Measurements from ENCODE around the gene EXOC6.

The EXOC6 gene

GRCh38 chr10:92848441-92849233 lies at the start of gene EXOC6:
TSS of gene EXOC6 (plus strand) at chr10:92848520. CDS start at chr10:92848534, 14 bp downstream.
- in situ Hi-C loops (cut with MboI; ENCODE audit: low sequenced_read_pairs), result no loop called here

- in situ Hi-C loops (cut with MboI; ENCODE audit: low sequenced_read_pairs), result no loop called here
Measured at GRCh38 chr10:92799568-92799967, 48.8 kb upstream of the EXOC6 start.

GRCh38 chr10:92800134-92800733 lies 48.1 kb upstream of the EXOC6 start:
- in situ Hi-C loops (cut with MboI; ENCODE audit: low sequenced_read_pairs), result no loop called here

GRCh38 chr10:92801978-92802872 lies 46.1 kb upstream of the EXOC6 start:
- in situ Hi-C loops (cut with MboI; ENCODE audit: low sequenced_read_pairs), result no loop called here

GRCh38 chr10:92809840-92810239 lies 38.5 kb upstream of the EXOC6 start:
- in situ Hi-C loops (cut with MboI; ENCODE audit: low sequenced_read_pairs), result no loop called here

GRCh38 chr10:92810934-92811532 lies 37.3 kb upstream of the EXOC6 start:
- in situ Hi-C loops (cut with MboI; ENCODE audit: low sequenced_read_pairs), result no loop called here

GRCh38 chr10:92811986-92812385 lies 36.3 kb upstream of the EXOC6 start:
- in situ Hi-C loops (cut with MboI; ENCODE audit: low sequenced_read_pairs), result no loop called here

GRCh38 chr10:92813979-92814378 lies 34.3 kb upstream of the EXOC6 start:
- in situ Hi-C loops (cut with MboI; ENCODE audit: low sequenced_read_pairs), result no loop called here

- in situ Hi-C loops (cut with MboI; ENCODE audit: low sequenced_read_pairs), result no loop called here
Measured at GRCh38 chr10:92814790-92815189, 33.5 kb upstream of the EXOC6 start.

GRCh38 chr10:92816091-92816531 lies 32.2 kb upstream of the EXOC6 start:
- in situ Hi-C loops (cut with MboI; ENCODE audit: low sequenced_read_pairs), result no loop called here

GRCh38 chr10:92822060-92822634 lies 26.2 kb upstream of the EXOC6 start:
- in situ Hi-C loops (cut with MboI; ENCODE audit: low sequenced_read_pairs), result no loop called here

- in situ Hi-C loops (cut with MboI; ENCODE audit: low sequenced_read_pairs), result no loop called here
Measured at GRCh38 chr10:92822964-92823363, 25.4 kb upstream of the EXOC6 start.

- in situ Hi-C loops (cut with MboI; ENCODE audit: low sequenced_read_pairs), result no loop called here
Measured at GRCh38 chr10:92826061-92826460, 22.3 kb upstream of the EXOC6 start.

- in situ Hi-C loops (cut with MboI; ENCODE audit: low sequenced_read_pairs), result no loop called here
Measured at GRCh38 chr10:92826504-92826903, 21.8 kb upstream of the EXOC6 start.

GRCh38 chr10:92829042-92829785 lies 19.1 kb upstream of the EXOC6 start:
- in situ Hi-C loops (cut with MboI; ENCODE audit: low sequenced_read_pairs), result no loop called here

- in situ Hi-C loops (cut with MboI; ENCODE audit: low sequenced_read_pairs), result no loop called here
Measured at GRCh38 chr10:92829786-92830377, 18.4 kb upstream of the EXOC6 start.

- in situ Hi-C loops (cut with MboI; ENCODE audit: low sequenced_read_pairs), result no loop called here
Measured at GRCh38 chr10:92830478-92831389, 17.6 kb upstream of the EXOC6 start.

GRCh38 chr10:92832121-92832520 lies 16.2 kb upstream of the EXOC6 start:
- in situ Hi-C loops (cut with MboI; ENCODE audit: low sequenced_read_pairs), result no loop called here
